GM19328 (cell line): ENCODE results near the gene TRIP10.
"Not testable (repeated sequence)": the region's sequence is repeated elsewhere in the genome, so short reads cannot be mapped to it uniquely, and the experiment has no call there.

ENCODE experiments used
- ATAC-seq: cut with Tn5 transposase; IDR thresholded peaks from one replicate; pipeline ENCODE4 v1.9.1; 2021; ENCODE audit warnings: mild to moderate bottlenecking, moderate library complexity; ENCODE audit not compliant: unreplicated experiment

Gene TRIP10

GRCh38 chr19:6738787-6739389 lies 592 bp upstream of the TRIP10 start:
- no peak for ATAC-seq

- no peak for ATAC-seq
Measured at GRCh38 chr19:6739883-6740588, 556 bp downstream of the TRIP10 start.

- no peak for ATAC-seq
Measured at GRCh38 chr19:6740589-6741343, 1.3 kb downstream of the TRIP10 start.

- ATAC-seq = no peak
Measured at GRCh38 chr19:6743066-6743465, 3.6 kb downstream of the TRIP10 start.

- no peak for ATAC-seq
Measured at GRCh38 chr19:6743714-6744380, 4.4 kb downstream of the TRIP10 start.

GRCh38 chr19:6744381-6745301 lies 5.2 kb downstream of the TRIP10 start:
- no peak for ATAC-seq

GRCh38 chr19:6745965-6746364 lies 6.5 kb downstream of the TRIP10 start:
- ATAC-seq = no peak

GRCh38 chr19:6748543-6748942 lies 9.1 kb downstream of the TRIP10 start:
- ATAC-seq = not testable (repeated sequence)

- ATAC-seq = no peak
Measured at GRCh38 chr19:6750062-6750461, 10.6 kb downstream of the TRIP10 start.

- no peak for ATAC-seq
Measured at GRCh38 chr19:6751189-6751588, 11.7 kb downstream of the TRIP10 start.

- ATAC-seq = no peak
Measured at GRCh38 chr19:6752256-6753177, 13.0 kb downstream of the TRIP10 start.

GRCh38 chr19:6753178-6754031 lies 13.9 kb downstream of the TRIP10 start:
- peak; percentile 64 for ATAC-seq

GRCh38 chr19:6754136-6754535 lies 14.7 kb downstream of the TRIP10 start:
- no peak for ATAC-seq

- no peak for ATAC-seq
Measured at GRCh38 chr19:6754653-6755463, 15.4 kb downstream of the TRIP10 start.

GRCh38 chr19:6760606-6761005 lies 21.1 kb downstream of the TRIP10 start:
- ATAC-seq = no peak

GRCh38 chr19:6761053-6761676 lies 21.7 kb downstream of the TRIP10 start:
- ATAC-seq = no peak

GRCh38 chr19:6762253-6762797 lies 22.8 kb downstream of the TRIP10 start:
- not testable (repeated sequence) for ATAC-seq
